Endothelial cell of umbilical vein (primary cell): ENCODE data around the gene PACSIN2.

Experiments
- EZH2 ChIP-seq: IDR thresholded peaks from 2 replicates; pipeline ENCODE4 v1.6.1; 2012; ENCODE audit warnings: borderline replicate concordance, low read depth, mild to moderate bottlenecking, moderate library complexity, low read length, inconsistent platforms; ENCODE audit not compliant: severe bottlenecking
- FOS ChIP-seq: IDR thresholded peaks from 2 replicates; pipeline ENCODE4 v1.6.1; 2011; ENCODE audit warnings: mild to moderate bottlenecking, low read length, moderate library complexity, borderline replicate concordance; ENCODE audit not compliant: insufficient read depth
- JUN ChIP-seq: IDR thresholded peaks from 2 replicates; pipeline ENCODE4 v1.6.1; 2011; ENCODE audit warnings: borderline replicate concordance, low read depth; ENCODE audit not compliant: insufficient read length, insufficient read depth
- MYC ChIP-seq: IDR thresholded peaks from one replicate; pipeline ENCODE4 v1.6.1; 2011; ENCODE audit warnings: mild to moderate bottlenecking, low read depth, low read length
- POLR2A ChIP-seq: IDR thresholded peaks from 2 replicates; pipeline ENCODE4 v1.6.1; 2012; ENCODE audit warnings: low read depth, mild to moderate bottlenecking, control low read depth, low read length
- POLR2AphosphoS5 ChIP-seq: IDR thresholded peaks from 2 replicates; pipeline ENCODE4 v1.6.1; 2012; ENCODE audit warnings: low read depth, mild to moderate bottlenecking, control low read depth, low read length, moderate library complexity; ENCODE audit not compliant: insufficient read depth
- TF ChIP-seq, protein P1 (sequence below), 2 donors: IDR thresholded peaks; 1 replicate in 1 of 2; 2 replicates in 1 of 2; pipeline ENCODE4 v1.5.1; 2011; ENCODE audit warnings: low read length in 2 of 2, mild to moderate bottlenecking in 2 of 2, moderate library complexity in 2 of 2, control low read depth in 1 of 2, inconsistent platforms in 1 of 2, low read depth in 1 of 2; ENCODE audit not compliant: insufficient read depth in 1 of 2; ENCODE audit errors: extremely low read depth in 1 of 2
- TF ChIP-seq, protein P2 (sequence below): IDR thresholded peaks from 2 replicates; pipeline ENCODE4 v1.6.1; 2011; ENCODE audit not compliant: insufficient read depth, insufficient read length

GRCh38 chr22:43000441-43001175 lies 14.3 kb downstream of the PACSIN2 start:
- TF ChIP-seq, protein P1, sequence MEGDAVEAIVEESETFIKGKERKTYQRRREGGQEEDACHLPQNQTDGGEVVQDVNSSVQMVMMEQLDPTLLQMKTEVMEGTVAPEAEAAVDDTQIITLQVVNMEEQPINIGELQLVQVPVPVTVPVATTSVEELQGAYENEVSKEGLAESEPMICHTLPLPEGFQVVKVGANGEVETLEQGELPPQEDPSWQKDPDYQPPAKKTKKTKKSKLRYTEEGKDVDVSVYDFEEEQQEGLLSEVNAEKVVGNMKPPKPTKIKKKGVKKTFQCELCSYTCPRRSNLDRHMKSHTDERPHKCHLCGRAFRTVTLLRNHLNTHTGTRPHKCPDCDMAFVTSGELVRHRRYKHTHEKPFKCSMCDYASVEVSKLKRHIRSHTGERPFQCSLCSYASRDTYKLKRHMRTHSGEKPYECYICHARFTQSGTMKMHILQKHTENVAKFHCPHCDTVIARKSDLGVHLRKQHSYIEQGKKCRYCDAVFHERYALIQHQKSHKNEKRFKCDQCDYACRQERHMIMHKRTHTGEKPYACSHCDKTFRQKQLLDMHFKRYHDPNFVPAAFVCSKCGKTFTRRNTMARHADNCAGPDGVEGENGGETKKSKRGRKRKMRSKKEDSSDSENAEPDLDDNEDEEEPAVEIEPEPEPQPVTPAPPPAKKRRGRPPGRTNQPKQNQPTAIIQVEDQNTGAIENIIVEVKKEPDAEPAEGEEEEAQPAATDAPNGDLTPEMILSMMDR (IDR thresholded peaks at IDR 0.05; ENCODE audit: extremely low read depth in 1 of 2, insufficient read depth in 1 of 2, low read depth in 1 of 2, low read length in 2 of 2): no peak
- TF ChIP-seq MYC (no peak), POLR2A (no peak), POLR2AphosphoS5 (no peak), EZH2 (no peak), FOS (peak; percentile 88), JUN (no peak)
- TF ChIP-seq, protein P2, sequence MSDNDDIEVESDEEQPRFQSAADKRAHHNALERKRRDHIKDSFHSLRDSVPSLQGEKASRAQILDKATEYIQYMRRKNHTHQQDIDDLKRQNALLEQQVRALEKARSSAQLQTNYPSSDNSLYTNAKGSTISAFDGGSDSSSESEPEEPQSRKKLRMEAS: no peak
